Loucy (cell line): ENCODE results near the gene TMCC2.

Experiments
- EZH2phosphoT487 ChIP-seq: fragments of 200-600 bp; IDR thresholded peaks from 2 replicates; pipeline ENCODE4 v1.6.1; 2018; ENCODE audit warnings: antibody characterized with exemption, mild to moderate bottlenecking, moderate library complexity, borderline replicate concordance
- TF ChIP-seq, protein P1 (sequence below): fragments of 200-600 bp; sonication (generic); conservative IDR thresholded peaks from 2 replicates; pipeline ENCODE4 v1.5.1; 2014; ENCODE audit warnings: mild to moderate bottlenecking, antibody characterized with exemption, low read length

DNA sequence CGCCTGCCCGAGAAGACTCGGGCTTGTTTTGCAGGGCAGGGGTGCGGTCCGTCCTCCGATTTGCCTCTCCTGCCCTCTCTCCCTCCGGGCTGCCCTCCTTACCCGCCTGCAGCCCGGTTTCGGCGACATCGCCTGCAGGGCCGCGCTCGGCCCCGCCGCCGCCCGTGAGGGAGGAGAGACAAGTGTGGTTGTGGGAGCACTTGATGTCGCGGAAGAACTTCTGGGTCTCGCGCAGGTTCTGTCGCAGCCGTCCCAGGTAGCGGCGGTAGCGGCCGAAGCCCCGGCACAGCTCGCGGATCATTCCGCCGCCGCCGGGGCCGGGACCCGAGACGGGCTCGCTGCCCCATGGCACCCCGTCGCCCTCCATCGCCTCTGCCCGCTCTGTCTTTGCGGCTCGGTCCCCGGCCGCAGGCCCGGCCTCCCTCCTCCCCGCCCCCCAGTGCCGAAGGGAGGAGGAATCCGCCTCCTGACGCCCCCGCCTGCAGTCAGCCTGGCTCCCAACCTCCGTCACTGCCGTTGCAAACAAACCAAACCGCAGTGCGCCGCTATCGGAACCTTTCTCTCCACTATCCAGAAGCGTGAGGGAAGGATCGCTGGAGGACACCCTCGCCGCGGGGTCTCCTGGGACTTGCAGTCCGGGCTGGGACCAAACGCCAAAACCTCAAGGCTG, 16.4 kb upstream of the TMCC2 start, which contains the start of gene DSTYK:
- TF ChIP-seq, protein P1, sequence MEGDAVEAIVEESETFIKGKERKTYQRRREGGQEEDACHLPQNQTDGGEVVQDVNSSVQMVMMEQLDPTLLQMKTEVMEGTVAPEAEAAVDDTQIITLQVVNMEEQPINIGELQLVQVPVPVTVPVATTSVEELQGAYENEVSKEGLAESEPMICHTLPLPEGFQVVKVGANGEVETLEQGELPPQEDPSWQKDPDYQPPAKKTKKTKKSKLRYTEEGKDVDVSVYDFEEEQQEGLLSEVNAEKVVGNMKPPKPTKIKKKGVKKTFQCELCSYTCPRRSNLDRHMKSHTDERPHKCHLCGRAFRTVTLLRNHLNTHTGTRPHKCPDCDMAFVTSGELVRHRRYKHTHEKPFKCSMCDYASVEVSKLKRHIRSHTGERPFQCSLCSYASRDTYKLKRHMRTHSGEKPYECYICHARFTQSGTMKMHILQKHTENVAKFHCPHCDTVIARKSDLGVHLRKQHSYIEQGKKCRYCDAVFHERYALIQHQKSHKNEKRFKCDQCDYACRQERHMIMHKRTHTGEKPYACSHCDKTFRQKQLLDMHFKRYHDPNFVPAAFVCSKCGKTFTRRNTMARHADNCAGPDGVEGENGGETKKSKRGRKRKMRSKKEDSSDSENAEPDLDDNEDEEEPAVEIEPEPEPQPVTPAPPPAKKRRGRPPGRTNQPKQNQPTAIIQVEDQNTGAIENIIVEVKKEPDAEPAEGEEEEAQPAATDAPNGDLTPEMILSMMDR = no peak
- TF ChIP-seq EZH2phosphoT487 = no peak
